Upper lobe of left lung (tissue), 4 donors: ENCODE measurements around the gene ST6GALNAC3.

ENCODE experiments used
- EP300 ChIP-seq, 4 donors: sonication (generic); formaldehyde crosslinking; IDR thresholded peaks; one replicate each; pipeline ENCODE4 v1.5.1; 2017; ENCODE audit warnings: antibody characterized with exemption in 4 of 4, control low read depth in 2 of 4
- TF ChIP-seq, protein P1 (sequence below), 6 experiments: fragments of 450-650 bp in 4 of 6; fragments of 200-600 bp in 2 of 6; sonication (generic) in 2 of 6; IDR thresholded peaks; one replicate each; pipeline ENCODE4 v1.5.1; 2016 to 2019; ENCODE audit warnings: antibody characterized with exemption in 6 of 6

DNA sequence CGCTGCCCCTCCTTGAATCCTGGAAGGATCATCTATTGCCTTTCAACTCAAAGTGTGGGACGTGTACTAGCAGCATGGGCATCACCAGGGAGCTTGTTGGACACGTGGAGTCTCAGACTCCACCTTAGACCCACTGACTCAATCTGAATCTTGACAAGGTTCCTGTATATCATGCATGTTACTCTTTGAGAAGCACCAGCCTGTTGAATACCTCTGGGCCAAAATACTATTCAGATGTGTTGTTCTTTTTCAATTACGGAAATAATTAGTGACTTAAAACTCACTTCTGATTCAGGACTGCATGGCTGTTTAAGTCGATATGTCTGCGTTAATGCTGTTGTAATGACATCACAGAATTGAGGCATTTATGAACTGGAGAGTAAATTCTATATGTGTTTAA lies 70.8 kb downstream of the ST6GALNAC3 start:
- TF ChIP-seq EP300 (IDR thresholded peaks at IDR 0.05), result no peak
- TF ChIP-seq, protein P1, sequence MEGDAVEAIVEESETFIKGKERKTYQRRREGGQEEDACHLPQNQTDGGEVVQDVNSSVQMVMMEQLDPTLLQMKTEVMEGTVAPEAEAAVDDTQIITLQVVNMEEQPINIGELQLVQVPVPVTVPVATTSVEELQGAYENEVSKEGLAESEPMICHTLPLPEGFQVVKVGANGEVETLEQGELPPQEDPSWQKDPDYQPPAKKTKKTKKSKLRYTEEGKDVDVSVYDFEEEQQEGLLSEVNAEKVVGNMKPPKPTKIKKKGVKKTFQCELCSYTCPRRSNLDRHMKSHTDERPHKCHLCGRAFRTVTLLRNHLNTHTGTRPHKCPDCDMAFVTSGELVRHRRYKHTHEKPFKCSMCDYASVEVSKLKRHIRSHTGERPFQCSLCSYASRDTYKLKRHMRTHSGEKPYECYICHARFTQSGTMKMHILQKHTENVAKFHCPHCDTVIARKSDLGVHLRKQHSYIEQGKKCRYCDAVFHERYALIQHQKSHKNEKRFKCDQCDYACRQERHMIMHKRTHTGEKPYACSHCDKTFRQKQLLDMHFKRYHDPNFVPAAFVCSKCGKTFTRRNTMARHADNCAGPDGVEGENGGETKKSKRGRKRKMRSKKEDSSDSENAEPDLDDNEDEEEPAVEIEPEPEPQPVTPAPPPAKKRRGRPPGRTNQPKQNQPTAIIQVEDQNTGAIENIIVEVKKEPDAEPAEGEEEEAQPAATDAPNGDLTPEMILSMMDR (IDR thresholded peaks at IDR 0.05), result no peak
